OCI-LY7 (cell line): ENCODE data around the gene SCRN2.

Source experiments
- EZH2phosphoT487 ChIP-seq: fragments of 200-600 bp; sonication (generic); IDR thresholded peaks from 2 replicates; pipeline ENCODE4 v1.6.1; 2018; ENCODE audit warnings: low read depth, borderline replicate concordance, mild to moderate bottlenecking, mixed run types, antibody characterized with exemption, low read length, moderate library complexity, mixed read lengths
- TF ChIP-seq, protein P1 (sequence below): fragments of 200-600 bp; sonication (generic); conservative IDR thresholded peaks from 2 replicates; pipeline ENCODE4 v1.5.1; 2014; ENCODE audit warnings: mild to moderate bottlenecking, antibody characterized with exemption, low read length, moderate library complexity, mixed read lengths

DNA sequence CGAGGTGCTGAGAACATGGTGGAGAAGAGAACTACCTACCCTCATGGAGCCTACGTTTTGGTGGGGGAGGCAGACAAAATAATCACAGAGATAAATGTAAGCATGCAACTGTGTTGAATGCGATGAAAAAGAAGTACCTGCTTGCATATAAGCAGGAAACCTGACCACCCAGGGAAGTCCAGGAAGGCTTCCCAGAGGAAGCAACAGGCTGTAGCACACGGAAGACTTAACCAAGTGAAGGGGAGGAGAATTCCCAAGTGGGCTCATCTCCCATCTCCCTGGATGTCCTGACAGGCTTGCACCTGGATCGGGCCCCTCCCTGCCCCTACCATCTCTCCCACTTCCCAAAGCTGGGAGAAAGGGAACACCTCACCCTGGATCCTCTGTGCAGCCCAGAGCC is 2.0 kb downstream of the SCRN2 start:
- TF ChIP-seq, protein P1, sequence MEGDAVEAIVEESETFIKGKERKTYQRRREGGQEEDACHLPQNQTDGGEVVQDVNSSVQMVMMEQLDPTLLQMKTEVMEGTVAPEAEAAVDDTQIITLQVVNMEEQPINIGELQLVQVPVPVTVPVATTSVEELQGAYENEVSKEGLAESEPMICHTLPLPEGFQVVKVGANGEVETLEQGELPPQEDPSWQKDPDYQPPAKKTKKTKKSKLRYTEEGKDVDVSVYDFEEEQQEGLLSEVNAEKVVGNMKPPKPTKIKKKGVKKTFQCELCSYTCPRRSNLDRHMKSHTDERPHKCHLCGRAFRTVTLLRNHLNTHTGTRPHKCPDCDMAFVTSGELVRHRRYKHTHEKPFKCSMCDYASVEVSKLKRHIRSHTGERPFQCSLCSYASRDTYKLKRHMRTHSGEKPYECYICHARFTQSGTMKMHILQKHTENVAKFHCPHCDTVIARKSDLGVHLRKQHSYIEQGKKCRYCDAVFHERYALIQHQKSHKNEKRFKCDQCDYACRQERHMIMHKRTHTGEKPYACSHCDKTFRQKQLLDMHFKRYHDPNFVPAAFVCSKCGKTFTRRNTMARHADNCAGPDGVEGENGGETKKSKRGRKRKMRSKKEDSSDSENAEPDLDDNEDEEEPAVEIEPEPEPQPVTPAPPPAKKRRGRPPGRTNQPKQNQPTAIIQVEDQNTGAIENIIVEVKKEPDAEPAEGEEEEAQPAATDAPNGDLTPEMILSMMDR, result no peak
- TF ChIP-seq EZH2phosphoT487, result no peak
